Adrenal gland (tissue), 5 donors: Measurements from ENCODE around the gene TEKT1.

Source experiments
- CTCF ChIP-seq, 6 experiments: fragments of 450-650 bp in 4 of 6; fragments of 200-600 bp in 2 of 6; sonication (generic) in 1 of 6; IDR thresholded peaks; 1 replicate in 5 of 6; 2 replicates in 1 of 6; pipeline versions ENCODE4 v1.5.1 to v1.8.0; 2016 to 2021; ENCODE audit warnings: antibody characterized with exemption in 6 of 6, mild to moderate bottlenecking in 2 of 6, moderate library complexity in 1 of 6
- POLR2A ChIP-seq, 2 donors: fragments of 450-650 bp; IDR thresholded peaks; one replicate each; pipeline ENCODE4 v1.6.1; 2017; ENCODE audit warnings: antibody characterized with exemption in 2 of 2, mild to moderate bottlenecking in 2 of 2, moderate library complexity in 1 of 2
- donor health status: DM: no; HTN: no; CAD: no.

DNA sequence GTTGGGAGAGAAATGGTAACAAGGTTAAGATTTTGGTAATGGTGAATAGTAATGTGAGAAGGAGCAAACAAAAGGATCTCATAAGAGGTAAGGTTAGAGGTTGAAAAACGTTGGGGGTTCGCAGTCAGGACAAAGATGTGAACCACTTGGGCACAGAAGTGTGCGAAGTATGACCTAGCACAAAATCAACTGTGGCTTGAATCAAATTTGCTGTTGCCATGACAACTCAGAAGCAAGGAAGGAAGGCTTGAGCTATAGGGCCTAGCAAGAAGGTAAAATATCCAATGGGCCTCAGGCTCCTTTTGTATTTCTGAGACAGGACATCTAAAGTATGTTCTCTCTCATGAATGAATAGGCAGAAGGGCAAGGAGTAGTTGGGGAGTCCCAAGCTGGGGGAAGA lies 24.5 kb upstream of the TEKT1 start:
- TF ChIP-seq CTCF (IDR thresholded peaks at IDR 0.05) (no peak), POLR2A (IDR thresholded peaks at IDR 0.05) (no peak)
